Stimulated activated naive CD8-positive, alpha-beta T cell treated with anti-CD3 and anti-CD28 coated beads, Interleukin-15, Interleukin-2, amounts not matched to agents 100 ng/mL and 50 ng/mL, for 24 hours (primary cell): ENCODE measurements around the gene SPCS2.
A peak's percentile ranks its signal among the peaks of the same experiment; 100 is the strongest.

Source experiments
- H3K27ac Mint-ChIP-seq: one replicate; pipeline ENCODE4 v1.8.0; 2021; ENCODE audit warnings: mild to moderate bottlenecking, mixed read lengths
- H3K27me3 Mint-ChIP-seq: one replicate; pipeline ENCODE4 v1.8.0; 2021; ENCODE audit warnings: mixed read lengths
- H3K36me3 Mint-ChIP-seq: one replicate; pipeline ENCODE4 v1.8.0; 2021; ENCODE audit warnings: low read depth, mixed read lengths
- H3K4me1 Mint-ChIP-seq: one replicate; pipeline ENCODE4 v1.8.0; 2021; ENCODE audit warnings: low read depth, mixed read lengths
- H3K4me3 Mint-ChIP-seq: one replicate; pipeline ENCODE4 v1.8.0; 2021; ENCODE audit warnings: mild to moderate bottlenecking, mixed read lengths
- H3K9me3 Mint-ChIP-seq: one replicate; pipeline ENCODE4 v1.8.0; 2021; ENCODE audit warnings: mixed read lengths

The SPCS2 gene

DNA sequence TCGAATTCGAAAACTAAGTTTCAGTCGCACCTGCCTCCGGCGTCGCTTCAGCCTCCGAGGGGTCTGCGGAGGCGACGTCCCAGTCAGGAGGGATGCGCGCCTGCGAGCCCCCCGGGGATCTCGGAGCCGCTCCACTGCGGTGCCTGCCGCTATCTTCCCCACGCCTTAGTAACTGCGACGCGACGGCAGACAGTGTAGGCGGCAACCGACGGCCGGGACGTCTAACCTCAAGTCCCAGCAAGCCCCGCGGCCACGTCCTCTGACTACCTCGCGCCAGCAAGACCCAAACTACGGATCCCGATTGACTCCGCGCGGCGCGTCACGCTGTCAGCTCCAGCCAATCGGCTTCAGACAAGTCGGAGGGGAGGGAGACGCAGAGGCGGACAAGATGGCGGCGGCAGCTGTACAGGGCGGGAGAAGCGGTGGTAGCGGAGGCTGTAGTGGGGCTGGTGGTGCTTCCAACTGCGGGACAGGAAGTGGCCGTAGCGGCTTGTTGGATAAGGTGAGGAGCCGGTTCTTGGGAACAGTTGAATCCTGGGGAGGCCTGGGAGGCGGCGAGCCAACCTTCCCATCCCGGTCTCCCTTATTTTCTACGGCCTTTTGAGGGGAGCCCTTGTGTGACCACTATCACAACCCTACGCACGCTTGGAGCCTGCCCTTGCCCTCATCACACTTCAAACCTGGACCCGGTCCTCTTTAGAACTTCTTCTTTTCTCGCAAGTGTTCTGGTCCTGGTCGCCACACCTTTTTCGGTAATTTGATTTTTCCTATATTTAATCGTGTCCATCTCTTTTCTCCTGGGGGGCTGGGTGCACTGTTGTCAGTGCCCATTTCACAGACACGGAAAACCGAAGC is at the start of gene SPCS2, which contains the start of gene XRRA1:
SPCS2 (plus strand) TSS at position 369 of the 855 bp plus-strand sequence; CDS start at position 389, 20 bp downstream.
XRRA1 (minus strand) TSS at position 194 of the 855 bp plus-strand sequence. CDS start 8,213 bp downstream, outside the sequence.
- H3K4me1 Mint-ChIP-seq = peaks cover 50% of the 10 kb centered on the region
- no peaks in the 10 kb centered on the region for H3K27me3 Mint-ChIP-seq
- H3K4me3 Mint-ChIP-seq = peak within 1 kb of the TSS; percentile 97
- peak within 1 kb of the TSS; percentile 97 for H3K27ac Mint-ChIP-seq
- H3K36me3 Mint-ChIP-seq = peaks cover 31% of the 10 kb centered on the region
- no peaks in the 10 kb centered on the region for H3K9me3 Mint-ChIP-seq

- H3K36me3 Mint-ChIP-seq = peaks cover 59% of the 10 kb centered on the region
- no peak overlapping the region for H3K4me3 Mint-ChIP-seq
- H3K27ac Mint-ChIP-seq = no peak overlapping the region
- peaks cover 32% of the 10 kb centered on the region for H3K9me3 Mint-ChIP-seq
- H3K27me3 Mint-ChIP-seq = no peaks in the 10 kb centered on the region
- no peaks in the 10 kb centered on the region for H3K4me1 Mint-ChIP-seq
Observed at GRCh38 chr11:74902342-74902741, 46.7 kb upstream of the SPCS2 start.

- no peaks in the 10 kb centered on the region for H3K27me3 Mint-ChIP-seq
- no peak overlapping the region for H3K27ac Mint-ChIP-seq
- H3K36me3 Mint-ChIP-seq = peaks cover 38% of the 10 kb centered on the region
- H3K4me3 Mint-ChIP-seq = no peak overlapping the region
- peaks cover 14% of the 10 kb centered on the region for H3K9me3 Mint-ChIP-seq
- H3K4me1 Mint-ChIP-seq = no peaks in the 10 kb centered on the region
Observed at GRCh38 chr11:74905326-74905725, 43.7 kb upstream of the SPCS2 start.

GRCh38 chr11:74909385-74909784 is 39.7 kb upstream of the SPCS2 start:
- no peaks in the 10 kb centered on the region for H3K9me3 Mint-ChIP-seq
- H3K27ac Mint-ChIP-seq = no peak overlapping the region
- H3K4me1 Mint-ChIP-seq = no peaks in the 10 kb centered on the region
- H3K4me3 Mint-ChIP-seq = no peak overlapping the region
- H3K27me3 Mint-ChIP-seq = no peaks in the 10 kb centered on the region
- peaks cover 21% of the 10 kb centered on the region for H3K36me3 Mint-ChIP-seq

- Mint-ChIP-seq H3K9me3 (no peaks in the 10 kb centered on the region), H3K27me3 (no peaks in the 10 kb centered on the region), H3K4me3 (no peak overlapping the region), H3K27ac (no peak overlapping the region), H3K36me3 (peaks cover 23% of the 10 kb centered on the region), H3K4me1 (no peaks in the 10 kb centered on the region)
Observed at GRCh38 chr11:74909812-74910211, 39.3 kb upstream of the SPCS2 start.

- Mint-ChIP-seq H3K9me3 (no peaks in the 10 kb centered on the region), H3K4me3 (no peak overlapping the region), H3K4me1 (peaks cover 11% of the 10 kb centered on the region), H3K27ac (no peak overlapping the region), H3K27me3 (no peaks in the 10 kb centered on the region), H3K36me3 (peaks cover 23% of the 10 kb centered on the region)
Observed at GRCh38 chr11:74923125-74923524, 25.9 kb upstream of the SPCS2 start.

DNA sequence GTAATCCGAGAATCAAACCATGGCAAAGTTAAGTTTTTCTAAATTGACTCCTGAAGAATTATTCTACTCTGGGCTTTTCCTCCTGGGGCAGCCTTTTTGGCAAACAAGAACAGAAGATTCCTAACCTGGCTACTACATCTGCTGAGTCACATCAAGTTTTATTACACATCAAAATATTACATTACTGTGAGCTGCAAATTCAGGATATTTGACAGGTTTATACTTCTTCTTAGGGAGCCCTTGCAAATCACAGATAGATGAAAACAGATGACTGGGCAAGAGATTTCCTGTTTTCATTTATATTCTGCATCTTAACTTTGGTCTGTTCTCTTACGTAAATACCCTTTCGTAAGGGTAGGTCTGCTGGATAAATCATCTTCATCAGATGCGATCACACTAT is 23.8 kb upstream of the SPCS2 start:
- Mint-ChIP-seq H3K36me3 (peaks cover 4% of the 10 kb centered on the region), H3K9me3 (no peaks in the 10 kb centered on the region), H3K27me3 (no peaks in the 10 kb centered on the region), H3K27ac (no peak overlapping the region), H3K4me3 (no peak overlapping the region), H3K4me1 (peaks cover 11% of the 10 kb centered on the region)

GRCh38 chr11:74926304-74927030 is 22.6 kb upstream of the SPCS2 start:
- Mint-ChIP-seq H3K27me3 (no peaks in the 10 kb centered on the region), H3K9me3 (no peaks in the 10 kb centered on the region), H3K4me1 (peaks cover 11% of the 10 kb centered on the region), H3K4me3 (no peak overlapping the region), H3K27ac (no peak overlapping the region), H3K36me3 (no peaks in the 10 kb centered on the region)

DNA sequence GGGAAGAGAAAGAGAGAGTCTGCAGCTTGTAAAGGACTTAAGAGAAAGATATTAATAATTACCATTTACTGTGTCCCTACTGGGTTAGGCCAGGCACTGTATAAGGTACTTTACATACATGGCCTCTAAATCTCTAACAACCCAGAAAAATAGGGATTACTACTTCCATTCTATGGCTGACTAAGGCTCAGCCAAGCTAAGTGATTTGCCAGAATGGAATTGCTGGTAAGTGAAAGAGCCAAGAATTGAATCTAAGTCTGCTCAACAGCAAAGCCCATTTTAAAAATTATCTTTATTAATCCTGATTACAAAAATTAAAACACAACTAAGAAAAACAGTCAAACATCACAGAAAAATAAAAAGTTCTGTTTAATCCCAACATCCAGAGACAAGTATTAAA is 21.6 kb upstream of the SPCS2 start:
- no peak overlapping the region for H3K4me3 Mint-ChIP-seq
- H3K27me3 Mint-ChIP-seq = no peaks in the 10 kb centered on the region
- H3K4me1 Mint-ChIP-seq = peaks cover 15% of the 10 kb centered on the region
- no peaks in the 10 kb centered on the region for H3K36me3 Mint-ChIP-seq
- no peaks in the 10 kb centered on the region for H3K9me3 Mint-ChIP-seq
- no peak overlapping the region for H3K27ac Mint-ChIP-seq

DNA sequence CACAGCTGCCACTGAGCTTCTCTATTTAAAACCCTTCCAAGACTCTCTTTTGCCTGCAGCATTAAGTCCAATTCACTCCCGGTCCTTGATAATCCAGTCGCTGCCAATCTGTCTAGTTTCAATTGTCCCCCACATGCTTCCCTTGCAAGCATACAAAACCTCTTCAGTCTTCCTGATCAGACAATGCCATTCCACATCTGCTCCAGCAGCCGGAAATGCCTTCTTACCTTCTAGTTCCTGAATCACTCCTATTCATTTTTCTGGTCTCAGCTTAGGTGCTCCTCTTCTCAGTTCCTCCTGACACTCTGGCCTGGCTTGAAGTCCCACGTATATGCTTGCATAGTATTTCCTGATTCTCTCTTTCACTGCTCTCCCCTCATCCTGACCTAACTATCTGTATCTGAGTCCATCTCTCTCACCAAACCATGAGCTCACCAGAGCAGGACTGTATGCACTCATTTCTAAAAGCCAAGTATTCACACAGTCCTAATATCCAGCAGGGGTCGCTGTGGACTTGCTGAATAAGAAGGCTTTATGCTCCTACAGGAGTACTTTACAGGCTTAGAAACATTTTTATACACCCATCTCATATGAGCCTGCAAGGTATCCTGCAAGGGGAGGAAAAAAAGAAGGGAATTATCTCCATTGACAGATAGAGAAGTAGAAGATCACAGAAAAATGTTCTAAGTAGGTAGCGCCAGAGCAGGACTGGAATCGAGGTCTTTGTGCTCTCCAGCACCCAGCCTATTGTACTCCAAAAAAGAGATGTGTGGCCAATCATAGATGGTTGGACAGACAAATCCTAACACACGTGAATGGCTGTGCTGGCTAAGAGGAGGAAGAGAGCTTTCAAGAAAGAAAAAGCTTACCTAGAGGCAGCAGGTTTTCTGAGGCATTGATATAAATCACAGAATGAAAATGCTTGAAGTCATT is 19.4 kb upstream of the SPCS2 start:
- H3K4me3 Mint-ChIP-seq = no peak overlapping the region
- H3K4me1 Mint-ChIP-seq = peaks cover 25% of the 10 kb centered on the region
- H3K27me3 Mint-ChIP-seq = no peaks in the 10 kb centered on the region
- peaks cover 8% of the 10 kb centered on the region for H3K36me3 Mint-ChIP-seq
- H3K9me3 Mint-ChIP-seq = no peaks in the 10 kb centered on the region
- H3K27ac Mint-ChIP-seq = no peak overlapping the region

- H3K27ac Mint-ChIP-seq = peak overlapping the region; percentile 75
- no peaks in the 10 kb centered on the region for H3K27me3 Mint-ChIP-seq
- peaks cover 16% of the 10 kb centered on the region for H3K36me3 Mint-ChIP-seq
- no peaks in the 10 kb centered on the region for H3K9me3 Mint-ChIP-seq
- H3K4me3 Mint-ChIP-seq = no peak overlapping the region
- peaks cover 14% of the 10 kb centered on the region for H3K4me1 Mint-ChIP-seq
Observed at GRCh38 chr11:74932169-74932568, 16.9 kb upstream of the SPCS2 start.

DNA sequence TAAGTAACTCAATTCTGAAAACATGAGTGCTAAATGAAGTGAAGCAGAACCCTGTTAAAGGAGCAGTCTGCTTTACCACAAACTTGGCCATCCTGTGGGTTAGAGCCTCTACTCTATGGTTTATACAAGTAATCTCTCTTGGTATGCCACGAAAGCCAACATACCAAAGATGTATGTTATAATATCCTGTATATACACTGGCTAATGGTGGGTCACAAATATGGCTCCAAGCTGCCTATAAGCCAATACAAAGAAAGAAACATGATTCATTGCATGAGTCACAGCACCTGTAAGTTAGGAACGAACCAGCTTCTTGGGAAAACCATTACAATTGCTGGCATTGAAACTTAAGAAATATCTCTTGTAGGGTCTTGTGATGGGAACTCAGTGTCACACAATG is 16.3 kb upstream of the SPCS2 start:
- Mint-ChIP-seq H3K4me3 (no peak overlapping the region), H3K9me3 (no peaks in the 10 kb centered on the region), H3K27me3 (no peaks in the 10 kb centered on the region), H3K36me3 (peaks cover 18% of the 10 kb centered on the region), H3K4me1 (peaks cover 14% of the 10 kb centered on the region), H3K27ac (peak overlapping the region; percentile 24)

GRCh38 chr11:74933765-74934164 is 15.3 kb upstream of the SPCS2 start:
- Mint-ChIP-seq H3K27me3 (no peaks in the 10 kb centered on the region), H3K4me1 (peaks cover 14% of the 10 kb centered on the region), H3K27ac (no peak overlapping the region), H3K4me3 (no peak overlapping the region), H3K9me3 (no peaks in the 10 kb centered on the region), H3K36me3 (peaks cover 26% of the 10 kb centered on the region)

DNA sequence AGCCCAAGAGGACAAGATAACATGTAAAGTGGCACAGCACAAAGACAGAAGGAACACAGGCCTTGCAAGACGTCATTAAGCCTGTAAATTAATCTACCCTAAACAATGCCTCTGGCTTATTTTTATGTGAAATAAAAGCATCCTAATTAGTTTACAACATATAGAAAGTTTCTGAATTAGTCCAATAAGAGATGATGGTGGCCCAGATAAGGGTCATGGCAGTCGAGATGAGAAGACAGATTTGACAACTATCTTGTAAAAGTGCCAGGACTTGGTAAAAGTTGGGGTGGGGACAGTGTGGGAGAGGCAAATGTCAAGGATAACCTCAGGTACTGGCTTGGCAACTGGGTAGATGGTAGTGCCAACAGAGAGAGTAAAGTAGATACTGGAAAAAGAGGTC is 13.8 kb upstream of the SPCS2 start:
- Mint-ChIP-seq H3K27me3 (no peaks in the 10 kb centered on the region), H3K9me3 (no peaks in the 10 kb centered on the region), H3K4me1 (peaks cover 14% of the 10 kb centered on the region), H3K27ac (no peak overlapping the region), H3K4me3 (no peak overlapping the region), H3K36me3 (peaks cover 37% of the 10 kb centered on the region)
